Left colon (tissue), 2 donors: ENCODE results near the gene CNST. TPM values are rescaled to one million over a fixed set of nuclear protein-coding genes. Genes with fewer than 3 reads are reported as not detected.

Experiments
- ATAC-seq: fragments of 200-7000 bp; cut with Tn5 transposase; one replicate; pipeline ENCODE4 v1.9.1; 2020; ENCODE audit warnings: mild to moderate bottlenecking, moderate library complexity
- DNase-seq, 2 donors: peaks; one replicate each; pipeline ENCODE4 v3.0.0-alpha.2; 2020
- intact Hi-C, 2 donors: fragments of 100-400 bp; cut with DNase I in 1 of 2; cut with micrococcal nuclease in 1 of 2; formaldehyde crosslinking; loops; one replicate each; pipeline versions ENCODE4 v1.11.2 to v1.14.0; 2022; cut with DNase I, micrococcal nuclease
- long read RNA-seq: library from polyadenylated mRNA; unstranded; transcript quantifications from one replicate; pipeline ENCODE4 v2.0.0, GENCODE V29; 2021
- total RNA-seq, 2 donors: library from RNA; stranded (reverse); fragmentation: NEBNext Ultra II Directional; extraction: Animal tissue kit (Norgen Biotek cat#: 25700); gene quantifications; one replicate each; pipeline ENCODE4 v1.2.1, GENCODE V29; 2021
- donor health status: DM: no; HTN: no; CAD: no.
- donor health status: DM: yes; HTN: yes; CAD: no.

CNST gene, protein sequence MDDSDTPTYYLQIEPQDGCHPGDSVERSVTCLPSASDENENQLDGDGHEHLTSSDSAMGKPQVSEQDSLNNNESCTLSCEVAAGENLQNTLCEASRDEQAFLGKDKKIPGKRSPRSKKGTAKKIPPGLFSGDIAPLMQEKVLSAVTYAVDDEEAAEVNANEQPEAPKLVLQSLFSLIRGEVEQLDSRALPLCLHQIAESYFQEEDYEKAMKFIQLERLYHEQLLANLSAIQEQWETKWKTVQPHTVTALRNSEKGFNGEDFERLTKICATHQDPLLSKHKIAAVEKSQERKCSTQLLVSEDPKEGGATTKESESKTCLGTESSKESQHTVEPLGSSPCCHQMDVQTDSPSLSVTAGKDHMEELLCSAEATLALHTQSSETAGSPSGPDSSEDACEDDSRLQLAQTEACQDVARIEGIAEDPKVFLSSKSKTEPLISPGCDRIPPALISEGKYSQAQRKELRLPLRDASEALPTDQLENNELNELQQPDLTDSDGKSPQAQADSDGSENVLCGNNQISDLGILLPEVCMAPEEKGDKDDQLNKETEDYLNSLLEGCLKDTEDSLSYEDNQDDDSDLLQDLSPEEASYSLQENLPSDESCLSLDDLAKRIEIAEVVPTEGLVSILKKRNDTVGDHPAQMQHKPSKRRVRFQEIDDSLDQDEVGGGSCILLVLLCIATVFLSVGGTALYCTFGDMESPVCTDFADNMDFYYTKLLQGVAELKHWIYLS
- total RNA-seq, result 10 to 100 TPM; 40.2 to 45.0 TPM
- long read RNA-seq, partial matches to known transcripts, result 5 of 8 reads
- long read RNA-seq, other reads (novel, unspliced or antisense), result 3 of 8 reads

DNA sequence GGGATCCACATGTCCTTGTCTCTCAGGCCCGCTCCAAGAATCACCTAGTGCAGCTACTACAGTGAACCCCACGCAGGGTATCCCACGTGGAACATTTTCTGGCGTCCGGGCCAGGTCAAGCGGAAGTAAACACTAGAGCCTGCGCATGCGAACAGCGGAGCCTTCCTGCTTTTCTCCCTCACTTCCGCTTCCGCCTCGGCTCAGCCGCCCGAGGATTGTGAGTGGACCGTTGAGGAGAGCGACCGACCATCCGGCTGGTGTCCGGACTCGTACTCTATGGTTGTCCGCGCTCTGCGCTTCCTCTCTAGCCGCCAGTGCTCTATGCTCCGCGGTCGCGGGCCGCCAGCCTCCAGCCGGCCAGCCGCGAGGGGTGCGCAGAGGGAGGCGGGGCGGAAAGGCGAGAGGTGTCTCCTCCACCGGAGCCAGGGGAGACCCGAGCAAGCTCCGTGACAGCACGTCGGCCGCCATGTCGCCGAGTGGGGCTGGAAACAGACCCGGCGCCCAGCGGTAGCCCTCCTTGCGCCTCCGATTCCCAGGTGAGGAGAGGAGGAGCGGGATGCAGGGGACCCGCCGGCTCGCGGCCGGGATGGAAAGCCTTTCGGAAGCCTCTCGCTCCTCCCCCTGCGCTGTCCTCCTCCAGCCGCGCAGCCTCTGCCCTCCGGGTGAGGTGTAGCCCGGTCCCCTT is at the start of gene CNST, which contains the start of gene TFB2M:
TSS of gene CNST (plus strand) at position 329 of the 685 bp plus-strand sequence. CDS start 25,107 bp downstream, outside the sequence.
TSS of gene TFB2M (minus strand) at position 134 of the 685 bp plus-strand sequence. CDS start at position 11, 123 bp downstream.
- ATAC-seq (peak; percentile 88), DNase-seq (peak; percentile 97 to 99)
- intact Hi-C loops, result loop anchor here in 1 of 2 donors (10.0 kb wide), 1 partner anchor 79 kb away; no protein-coding TSS in a partner anchor

DNA sequence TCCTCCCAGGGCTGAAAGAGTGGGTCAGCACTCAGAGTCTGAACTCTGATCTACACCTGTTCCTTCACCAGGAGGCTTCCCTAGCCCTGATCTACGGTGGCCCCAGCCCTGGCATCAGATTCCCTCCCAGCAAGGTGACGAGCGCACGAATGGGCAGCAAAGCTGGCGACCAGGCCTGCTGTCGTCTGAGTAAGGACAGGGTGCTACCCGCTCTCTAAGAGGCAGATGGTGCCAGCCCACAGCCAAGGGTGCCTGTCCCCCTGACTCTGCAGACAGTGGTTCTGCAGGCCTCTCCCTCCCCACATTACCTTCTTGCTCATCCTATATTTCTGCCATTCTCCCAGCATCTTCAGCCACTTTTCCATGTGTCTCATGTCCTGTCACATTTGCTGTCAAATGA is 48.9 kb upstream of the CNST start:
- ATAC-seq (no peak), DNase-seq (no peak)
- intact Hi-C loops, result loop anchor here in 1 of 2 donors (10.0 kb wide), 1 partner anchor 177 kb away; no protein-coding TSS in a partner anchor

DNA sequence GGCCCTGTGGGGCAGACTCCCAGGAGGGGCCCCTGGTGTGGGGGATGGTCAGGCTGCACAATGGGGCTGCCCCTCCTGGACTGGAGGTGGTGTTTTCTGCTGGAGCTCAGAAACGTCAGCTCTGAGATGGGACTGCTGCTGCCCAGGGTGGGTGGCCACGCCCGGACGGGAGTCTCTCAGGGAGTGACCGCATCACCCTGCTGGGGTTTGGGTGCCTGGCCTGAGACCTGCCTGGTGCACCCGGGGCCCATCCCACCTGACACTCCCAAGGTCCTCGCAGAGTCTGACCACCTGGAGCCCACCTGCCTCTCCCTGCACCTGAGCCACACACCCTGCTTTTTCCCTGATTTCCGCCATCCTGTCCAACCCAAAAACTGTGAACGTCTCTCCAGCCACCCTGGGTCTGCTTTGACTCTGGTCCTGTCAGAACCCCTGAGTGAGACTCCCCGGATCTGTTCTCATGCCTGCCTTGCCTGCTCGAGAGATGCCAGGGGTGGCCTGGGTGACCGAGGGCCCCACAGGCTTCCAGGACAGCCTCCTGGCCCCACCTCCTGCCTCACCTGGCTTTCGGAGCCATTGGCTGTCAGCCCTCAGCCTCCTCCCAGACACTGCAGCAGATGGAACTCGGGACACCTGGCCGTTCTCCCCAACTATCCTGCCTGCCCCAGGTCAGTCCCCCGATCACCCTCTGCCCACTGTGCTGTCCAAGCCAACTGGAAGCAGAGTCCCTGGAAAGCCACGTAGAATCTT is 47.6 kb upstream of the CNST start:
- intact Hi-C loops, result loop anchor here in 1 of 2 donors (10.0 kb wide), 1 partner anchor 176 kb away; no protein-coding TSS in a partner anchor
- DNase-seq, result no peak
- ATAC-seq, result no peak

DNA sequence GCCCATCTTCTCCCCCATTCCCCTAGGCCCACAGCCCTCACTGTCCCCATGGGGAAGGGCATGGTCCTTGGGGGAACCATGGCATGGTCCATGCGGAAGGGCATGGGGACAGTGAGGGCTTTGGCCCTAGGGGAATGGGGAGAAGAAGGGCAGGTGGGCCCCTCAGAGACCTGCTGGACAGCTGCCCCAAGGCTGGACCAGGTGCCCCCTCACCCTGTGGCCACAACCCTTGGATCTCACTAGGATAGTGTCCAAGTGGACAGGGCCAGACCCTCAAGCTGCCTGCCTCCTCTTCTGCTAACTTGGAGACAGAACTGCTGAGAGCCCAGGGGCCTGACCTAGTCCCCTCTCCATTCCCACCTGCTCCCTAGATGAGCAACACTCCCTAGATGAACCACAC is 46.7 kb upstream of the CNST start:
- intact Hi-C loops, result loop anchor here in 1 of 2 donors (10.0 kb wide), 1 partner anchor 175 kb away; no protein-coding TSS in a partner anchor
- ATAC-seq, result no peak
- DNase-seq, result no peak

DNA sequence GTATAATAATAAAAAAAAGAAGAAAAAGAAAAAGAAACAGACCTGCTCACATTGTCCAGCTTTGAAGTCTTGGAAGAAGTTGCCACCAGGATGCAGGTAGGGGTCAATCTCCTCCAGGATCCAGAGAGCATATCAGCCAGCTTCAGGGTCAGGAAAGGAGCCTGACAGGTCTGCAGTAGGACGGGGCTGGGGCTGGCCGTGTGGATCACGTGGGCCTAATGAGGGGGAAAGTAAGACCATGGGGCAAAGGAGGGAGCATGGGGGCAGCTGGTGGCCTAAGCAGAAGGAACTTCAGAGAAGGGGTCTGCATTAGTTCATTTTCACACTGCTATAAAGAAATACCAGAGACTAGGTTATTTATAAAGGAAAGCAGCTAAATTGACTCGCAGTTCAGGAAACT is 39.9 kb upstream of the CNST start:
- DNase-seq (no peak), ATAC-seq (no peak)
- intact Hi-C loops, result no loop called here

DNA sequence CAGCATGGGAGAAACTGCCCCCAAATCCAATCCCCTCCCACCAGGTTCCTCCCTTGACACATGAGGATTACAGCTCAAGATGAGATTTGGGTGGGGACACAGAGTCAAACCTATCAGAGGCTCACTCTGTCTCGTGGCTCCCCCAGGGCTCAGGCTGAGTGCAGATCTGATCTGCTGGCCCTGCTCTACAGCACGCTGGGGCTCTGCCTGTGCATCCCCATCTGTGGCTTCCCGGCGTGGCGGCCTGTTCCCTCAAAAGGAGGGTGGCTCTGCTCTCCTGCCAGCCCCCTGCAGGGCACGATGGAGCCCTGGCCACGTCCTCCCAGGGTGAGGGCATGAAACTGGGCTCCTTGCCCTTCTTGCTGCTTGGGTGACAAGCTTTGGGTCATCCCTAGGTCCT is 39.3 kb upstream of the CNST start:
- ATAC-seq (no peak), DNase-seq (no peak)
- intact Hi-C loops, result no loop called here

DNA sequence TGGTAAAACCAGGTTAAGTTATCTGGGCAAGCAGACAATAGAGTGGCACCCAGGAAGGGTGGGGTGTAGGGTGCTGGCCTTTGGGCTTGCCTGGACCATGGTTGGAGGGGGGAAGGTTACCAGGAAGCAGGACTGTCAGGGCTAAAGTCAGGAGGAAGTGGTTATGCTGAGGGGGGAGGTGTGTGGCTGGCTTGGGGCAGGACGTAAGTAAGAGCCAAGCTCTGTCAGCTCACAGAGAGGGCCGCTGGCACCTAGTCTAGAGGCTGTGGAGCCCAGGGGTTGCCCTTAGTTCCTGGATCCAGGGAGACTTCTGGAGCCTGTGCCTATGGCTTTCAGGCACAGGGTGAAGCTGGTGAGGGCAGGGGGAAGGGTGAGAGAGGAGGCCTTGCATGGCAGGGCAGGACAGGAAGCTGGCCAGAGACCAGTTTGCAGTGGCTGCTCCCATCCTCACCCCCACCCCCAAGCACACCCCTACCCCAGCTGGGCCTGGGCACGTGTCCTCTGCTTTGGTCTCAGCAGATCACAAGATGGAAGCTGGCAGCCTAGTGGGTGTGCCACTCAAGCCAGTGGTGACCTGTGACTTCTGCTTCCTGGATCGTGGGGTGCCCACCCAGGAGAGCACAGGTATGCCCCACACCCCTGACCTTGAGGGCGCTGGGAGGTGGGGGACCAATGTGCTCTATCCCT is 38.7 kb upstream of the CNST start:
- intact Hi-C loops, result no loop called here
- no peak for DNase-seq
- ATAC-seq, result peak; percentile 69

DNA sequence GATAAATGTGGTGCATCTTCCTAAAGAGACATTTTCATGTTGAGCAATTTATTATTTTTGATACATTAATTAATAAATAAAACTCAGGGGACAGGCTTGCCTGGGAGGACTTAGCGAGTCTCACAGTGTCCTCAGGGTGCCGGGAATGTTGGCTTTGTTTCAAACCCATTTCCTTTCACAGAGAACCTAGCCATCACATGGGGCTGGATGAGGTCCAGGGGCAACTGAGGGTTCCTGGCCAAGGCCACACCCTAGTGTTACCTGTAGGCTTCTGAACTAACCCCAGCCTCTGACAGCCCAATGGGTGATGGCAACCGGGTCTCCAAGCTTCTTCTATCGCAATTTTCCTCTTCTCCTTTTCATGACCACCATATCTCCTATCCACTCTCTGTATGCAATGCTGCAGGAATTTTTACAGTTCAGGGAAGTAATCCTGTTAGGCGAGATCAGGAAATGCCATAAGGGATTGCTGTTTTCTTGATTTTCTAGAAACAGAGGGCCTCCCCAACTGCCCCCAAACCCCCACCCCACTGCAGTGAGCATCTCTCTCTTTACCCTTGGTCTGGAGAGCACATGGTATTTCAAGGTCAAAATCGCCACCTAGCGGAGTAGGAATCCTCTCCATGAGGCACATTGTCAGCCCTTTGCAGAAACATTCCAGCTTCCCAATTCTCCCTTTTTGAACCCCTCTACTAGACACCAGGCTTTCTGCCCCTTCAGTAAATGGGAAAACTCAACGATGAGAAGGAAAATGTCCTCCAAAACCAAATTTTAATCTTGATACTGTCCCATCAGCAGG is 37.1 kb upstream of the CNST start:
- DNase-seq (no peak), ATAC-seq (no peak)
- intact Hi-C loops, result no loop called here

DNA sequence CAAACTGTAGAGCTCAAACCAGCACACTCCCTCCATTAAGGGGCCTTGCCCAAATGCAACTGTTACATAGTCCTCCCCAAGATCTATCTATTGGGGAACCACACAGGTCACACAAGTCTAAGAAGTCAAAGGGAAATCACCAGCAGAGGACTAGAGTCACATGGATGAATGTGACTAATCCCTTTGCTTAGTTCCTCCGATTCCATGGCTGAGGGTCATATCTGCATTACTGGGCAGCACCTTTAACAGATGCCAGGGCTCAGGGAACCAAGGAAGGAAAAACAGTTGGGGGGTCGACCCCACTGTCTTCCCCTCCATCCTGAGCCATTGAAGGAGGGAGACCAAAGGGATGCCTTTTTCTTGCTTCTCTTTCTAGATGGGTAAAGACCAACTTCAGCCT is 35.8 kb upstream of the CNST start:
- ATAC-seq, result no peak
- intact Hi-C loops, result no loop called here
- DNase-seq, result no peak

DNA sequence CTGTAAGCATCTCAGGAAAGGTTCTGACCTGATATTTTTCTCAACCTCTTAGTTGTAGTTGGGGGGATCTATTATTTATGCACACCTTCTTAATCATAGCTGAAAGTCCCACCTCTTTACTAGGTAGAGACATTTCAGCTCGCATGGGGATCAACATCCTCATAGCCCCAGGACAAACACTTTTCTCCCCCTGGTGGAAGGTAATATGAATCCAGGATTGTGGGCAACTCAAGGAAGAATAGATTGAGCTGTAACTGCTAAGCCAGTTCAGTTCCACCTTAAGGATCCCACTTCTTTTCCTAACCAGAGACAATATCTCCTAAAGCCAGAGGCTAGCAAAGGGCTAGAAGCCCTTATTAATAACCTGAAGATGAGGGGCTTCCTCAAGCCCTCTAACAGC is 33.7 kb upstream of the CNST start:
- intact Hi-C loops, result no loop called here
- no peak for ATAC-seq

DNA sequence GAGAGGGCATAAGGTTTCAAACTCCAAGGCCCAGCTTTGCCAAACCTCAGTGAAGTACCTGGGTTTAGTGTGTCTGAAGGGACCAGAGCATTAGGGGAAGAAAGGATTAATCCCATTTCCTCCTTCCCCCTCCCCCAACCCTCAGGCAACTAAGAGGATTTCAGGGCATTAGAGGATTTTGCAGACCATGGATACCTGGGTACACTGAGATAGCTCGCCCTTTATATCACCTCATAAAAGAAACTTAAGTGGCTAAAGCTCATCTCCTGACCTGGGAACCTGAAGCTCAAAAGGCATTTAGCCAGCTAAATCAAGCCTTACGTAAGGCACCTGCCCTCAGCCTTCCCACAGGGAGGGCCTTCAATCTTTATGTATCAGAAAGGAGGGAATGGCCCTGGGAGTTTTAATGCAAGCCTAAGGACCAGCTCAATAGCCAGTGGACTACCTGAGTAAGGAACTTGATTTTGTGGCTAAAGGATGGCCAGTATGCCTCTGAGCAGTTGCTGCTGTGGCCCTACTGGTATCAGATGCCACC is 32.8 kb upstream of the CNST start:
- DNase-seq (no peak), ATAC-seq (no peak)

More for the DNA sequence above, 33.7 kb upstream of the CNST start:
- no peak for DNase-seq

DNA sequence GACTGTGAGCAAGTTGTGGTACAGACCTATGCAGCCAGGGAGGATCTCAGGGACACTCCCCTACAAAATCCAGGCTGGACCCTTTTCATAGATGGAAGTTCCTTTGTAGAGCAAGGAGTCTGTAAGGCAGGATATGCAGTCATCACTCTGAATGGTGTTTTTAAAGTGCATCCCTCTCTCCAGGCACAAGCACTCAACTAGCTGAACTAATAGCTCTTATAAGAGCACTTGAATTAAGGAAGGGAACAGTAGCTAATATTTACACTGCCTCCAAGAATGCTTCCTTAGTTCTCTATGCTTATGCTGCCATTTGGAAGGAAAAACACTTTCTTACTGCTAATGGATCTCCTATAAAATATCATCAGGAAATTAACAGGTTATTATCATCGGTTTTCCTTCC is 32.1 kb upstream of the CNST start:
- no peak for ATAC-seq
- no peak for DNase-seq
- intact Hi-C loops, result no loop called here

More for the DNA sequence above, 32.8 kb upstream of the CNST start:
- intact Hi-C loops, result no loop called here

DNA sequence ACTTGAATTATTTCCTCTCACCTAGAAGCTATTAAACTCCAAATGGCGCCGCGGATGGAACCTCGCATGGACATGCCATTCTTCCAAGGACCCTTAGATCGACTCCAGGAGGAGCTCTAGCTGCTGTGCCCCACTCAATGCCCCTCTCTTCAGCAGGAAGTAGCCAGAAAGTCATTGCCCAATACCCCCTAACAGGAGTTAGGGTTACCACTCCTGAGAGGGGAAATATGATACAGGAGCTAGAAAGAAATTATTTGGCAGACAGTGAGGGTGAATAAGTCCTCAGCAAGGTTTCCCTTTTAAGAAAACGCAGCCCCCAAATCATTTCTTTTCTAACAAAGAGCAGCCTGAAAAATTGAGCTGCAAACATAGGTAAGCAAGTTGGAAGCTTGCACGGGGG is 28.8 kb upstream of the CNST start:
- DNase-seq, result no peak
- ATAC-seq, result no peak
- intact Hi-C loops, result no loop called here

DNA sequence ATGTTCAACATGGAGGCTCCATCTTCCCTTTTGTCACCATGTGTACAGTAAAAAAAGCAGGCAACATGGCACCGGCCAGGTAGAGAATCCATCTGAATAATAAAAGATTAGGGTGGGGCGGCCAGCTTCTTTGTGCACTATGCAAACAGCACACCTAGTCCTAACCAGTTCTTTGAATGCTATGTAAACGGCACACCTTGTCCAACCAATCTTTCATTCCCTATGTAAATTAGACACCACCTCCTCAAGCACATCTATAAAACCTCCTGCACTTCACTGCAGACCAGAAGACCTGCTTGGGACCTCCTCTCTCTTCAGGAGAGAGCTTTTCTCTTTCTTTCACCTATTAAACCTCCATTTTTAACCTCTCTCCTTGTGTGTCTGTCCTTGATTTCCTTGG is 28.4 kb upstream of the CNST start:
- intact Hi-C loops, result no loop called here
- ATAC-seq (peak; percentile 100), DNase-seq (peak; percentile 58 to 59)

DNA sequence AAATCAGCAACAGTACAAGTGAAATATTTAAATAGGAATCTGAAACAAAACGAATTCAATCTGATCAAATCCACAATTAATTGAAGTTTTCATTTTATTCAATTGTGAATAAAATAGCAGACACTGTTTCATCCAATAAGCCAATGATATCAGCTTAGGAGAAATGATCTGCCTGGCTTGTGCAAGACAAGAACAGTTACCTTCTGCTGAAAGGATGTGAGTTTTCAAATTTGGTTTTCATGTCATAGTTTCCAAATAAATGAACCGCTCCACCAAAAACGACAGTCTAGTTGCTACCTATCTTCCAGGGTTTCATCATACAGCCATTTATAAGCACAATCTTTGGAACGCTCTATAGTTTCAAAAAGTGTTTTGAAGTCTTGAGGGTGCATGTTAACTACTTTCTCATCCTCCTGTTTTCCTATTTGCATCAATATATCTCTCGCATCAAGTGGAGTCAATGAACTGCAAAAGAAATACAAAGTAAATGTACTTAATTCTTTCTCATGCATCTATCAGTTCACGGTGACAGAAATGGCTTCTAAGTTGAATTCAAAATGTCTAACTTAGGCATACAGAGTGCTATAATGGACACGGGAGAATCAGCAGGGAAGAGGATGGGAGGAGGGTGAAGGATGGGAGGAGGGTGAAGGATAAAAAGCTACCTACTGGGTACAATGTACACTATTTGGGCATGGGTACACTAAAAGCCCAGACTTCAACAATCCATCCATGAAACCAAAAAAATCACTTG is 25.3 kb upstream of the CNST start:
- intact Hi-C loops, result no loop called here
- DNase-seq, result no peak
- ATAC-seq, result no peak

DNA sequence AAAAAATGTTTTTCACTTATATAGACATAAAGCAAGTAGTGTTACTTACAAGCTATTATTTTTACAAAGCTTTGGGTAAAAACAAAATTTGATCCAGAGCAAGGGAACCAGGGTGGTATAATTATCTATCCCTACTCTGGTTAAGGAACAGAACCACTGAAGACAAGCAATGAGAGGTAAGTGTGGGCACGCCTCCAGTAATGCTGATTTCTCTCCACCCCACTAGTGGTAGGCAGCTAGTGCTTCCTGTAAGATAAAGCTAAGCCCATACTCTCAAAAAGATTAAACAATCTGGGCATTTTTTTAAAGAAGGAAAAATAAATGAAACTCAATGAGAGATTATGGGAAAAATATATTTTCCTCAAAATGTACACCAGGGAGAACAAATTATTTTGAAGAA is 22.3 kb upstream of the CNST start:
- no peak for DNase-seq
- no peak for ATAC-seq
- intact Hi-C loops, result no loop called here
